ENCODE measurements around the gene PUM2.
"Not testable (repeated sequence)": the region's sequence is repeated elsewhere in the genome, so short reads cannot be mapped to it uniquely, and the experiment has no call there.

The PUM2 gene

DNA sequence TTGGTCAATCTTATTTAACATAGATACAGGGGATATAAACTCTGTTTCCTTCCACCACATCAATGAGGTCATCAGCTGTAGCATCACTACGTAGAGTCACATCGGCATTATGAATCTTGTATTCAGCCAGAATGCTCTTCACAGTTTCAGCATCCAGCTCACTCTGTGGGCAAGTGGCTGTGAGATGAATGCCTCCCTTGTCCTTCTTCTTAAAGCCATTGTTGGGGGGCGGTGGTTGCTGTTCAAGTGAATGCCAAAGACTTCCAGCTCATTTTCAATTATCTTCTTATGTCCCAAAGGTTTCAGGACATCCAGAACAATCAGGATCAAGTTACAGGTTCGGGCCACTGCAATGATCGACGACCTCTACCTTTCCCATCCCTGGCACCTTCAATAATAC is 110.4 kb downstream of the PUM2 start:
- in situ Hi-C loops (cut with HindIII; ENCODE audit: low sequenced_read_pairs) = loop anchor here (5.0 kb wide), 2 partner anchors 53 to 57 kb away; no protein-coding TSS in a partner anchor

DNA sequence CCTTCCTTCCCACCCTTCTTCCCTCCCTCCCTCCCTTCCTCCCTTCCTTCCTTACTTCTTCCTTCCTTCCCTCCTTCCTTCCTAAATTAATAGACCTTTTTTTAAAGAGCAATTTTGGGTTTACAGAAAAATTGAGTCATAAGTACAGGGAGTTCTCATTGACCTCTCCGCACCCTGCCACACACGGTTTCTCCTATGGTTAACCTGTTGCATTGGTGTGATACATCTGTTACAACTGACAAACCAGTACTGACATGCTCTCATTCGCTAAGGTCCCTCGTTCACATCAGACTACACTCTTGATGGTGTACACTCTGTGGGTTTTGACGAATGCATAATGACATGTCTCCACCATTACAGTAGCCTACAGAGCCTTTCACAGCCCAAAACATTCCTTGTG is 114.1 kb downstream of the PUM2 start:
- in situ Hi-C loops (cut with HindIII; ENCODE audit: low sequenced_read_pairs) = no loop called here

DNA sequence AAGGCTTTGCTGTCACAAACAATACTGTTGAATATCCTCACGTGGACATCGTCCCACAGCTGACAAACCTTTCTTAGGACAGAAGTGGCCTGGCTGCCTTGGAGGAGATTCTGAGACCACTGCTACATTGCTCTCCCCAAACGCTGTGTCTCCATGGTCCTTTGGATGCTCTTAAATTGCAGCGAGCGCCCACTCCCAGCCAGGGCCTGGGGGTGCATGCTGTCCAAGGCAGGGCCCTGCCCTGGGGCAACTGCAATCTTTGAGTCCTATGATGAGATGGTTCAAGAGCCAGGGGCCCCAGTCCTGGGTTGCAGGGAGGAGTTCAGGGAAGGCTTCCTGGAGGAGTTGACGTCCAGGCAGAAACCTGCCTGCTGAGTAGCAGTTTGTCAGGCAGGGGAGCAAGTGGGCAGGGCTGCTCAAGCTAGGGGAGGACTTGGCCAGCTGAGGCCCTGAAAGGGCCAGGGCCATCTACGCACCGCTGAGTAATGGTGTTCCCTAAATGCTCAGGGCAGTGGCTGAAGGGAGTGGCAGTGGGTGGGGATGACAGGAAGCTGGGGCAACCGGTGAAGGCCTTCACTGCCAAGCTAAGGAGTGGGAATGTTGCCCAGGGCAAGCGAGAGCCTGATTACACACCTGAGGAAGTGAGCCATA is 114.9 kb downstream of the PUM2 start:
- in situ Hi-C loops (cut with HindIII; ENCODE audit: low sequenced_read_pairs) = no loop called here

DNA sequence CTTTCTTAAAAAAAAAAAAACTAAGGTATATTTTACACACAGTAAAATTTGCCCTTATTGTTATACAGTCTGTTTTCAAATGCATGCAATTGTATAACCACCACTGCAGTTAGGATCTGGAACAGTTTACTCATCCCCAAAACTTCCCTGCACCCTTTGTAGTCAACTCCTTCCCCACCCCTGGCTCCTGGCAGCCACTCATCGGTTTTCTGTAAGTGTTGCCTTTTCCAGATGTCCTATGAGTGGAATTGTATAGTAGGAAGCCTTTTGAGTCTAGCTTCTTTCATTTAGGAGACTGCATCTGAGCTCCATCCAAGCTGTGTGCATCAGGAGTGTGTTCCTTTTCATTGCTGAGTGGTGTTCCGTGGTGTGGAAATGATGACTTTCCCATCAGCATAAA is 116.0 kb downstream of the PUM2 start:
- in situ Hi-C loops (cut with HindIII; ENCODE audit: low sequenced_read_pairs) = not testable (repeated sequence)

DNA sequence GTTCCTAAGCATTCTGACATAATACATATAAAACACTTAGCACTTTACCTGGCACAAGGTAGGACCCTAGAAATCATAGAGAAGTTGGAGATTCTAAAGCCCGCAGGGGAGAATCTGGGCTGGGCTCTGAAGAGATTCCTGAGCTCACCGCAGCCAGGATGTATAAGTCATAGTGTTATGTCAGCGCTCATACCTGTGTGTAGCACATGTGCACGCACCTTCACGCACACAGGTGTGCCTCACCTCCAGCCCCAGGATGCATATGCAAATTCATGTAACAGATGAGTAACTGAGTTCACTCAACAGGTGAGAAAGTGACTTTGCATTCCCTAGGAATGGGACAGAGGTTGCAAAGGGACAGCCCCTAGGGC is 117.8 kb downstream of the PUM2 start:
- in situ Hi-C loops (cut with HindIII; ENCODE audit: low sequenced_read_pairs) = no loop called here

DNA sequence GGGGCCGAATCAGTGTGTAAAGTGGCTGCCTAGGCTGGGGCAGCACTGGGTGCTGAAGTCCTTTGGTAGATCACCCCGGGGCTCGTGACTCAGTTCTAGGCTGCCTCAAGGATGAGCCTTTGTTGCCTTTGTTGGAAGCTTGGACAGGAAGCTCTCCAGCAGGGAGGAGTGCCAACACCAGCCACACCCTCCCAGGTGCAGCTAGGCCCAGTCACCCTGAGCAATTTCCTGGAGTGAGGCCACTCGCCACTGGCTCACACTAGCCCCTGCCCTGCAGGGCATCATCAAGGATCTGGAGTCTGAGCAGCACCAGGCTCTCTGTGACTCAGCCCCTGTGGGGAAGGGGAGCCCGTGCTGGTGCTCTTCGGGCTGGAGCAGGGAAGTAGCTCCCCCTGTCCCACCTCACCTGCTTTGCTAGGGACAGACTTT is 119.0 kb downstream of the PUM2 start:
- in situ Hi-C loops (cut with HindIII; ENCODE audit: low sequenced_read_pairs) = no loop called here

DNA sequence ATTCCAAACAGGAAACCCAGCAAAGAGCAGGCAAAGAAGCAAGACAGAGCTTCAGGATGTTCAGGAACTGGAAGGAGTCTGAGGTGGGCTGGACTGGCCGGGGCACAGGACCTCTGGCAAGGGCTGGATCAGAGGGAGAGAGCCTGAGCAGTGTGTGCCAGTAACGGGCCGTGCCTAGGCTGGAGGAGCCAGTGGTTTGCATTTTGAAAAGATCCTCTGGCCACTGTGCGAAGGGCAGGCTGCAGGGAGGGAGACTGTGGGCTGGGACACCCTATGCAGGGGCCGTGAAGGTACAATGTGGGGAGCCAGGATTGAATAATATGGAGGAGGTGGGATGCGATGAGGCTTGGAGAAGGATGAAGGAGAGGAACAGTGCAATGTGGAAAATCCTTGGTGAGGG is 119.5 kb downstream of the PUM2 start:
- in situ Hi-C loops (cut with HindIII; ENCODE audit: low sequenced_read_pairs) = no loop called here

DNA sequence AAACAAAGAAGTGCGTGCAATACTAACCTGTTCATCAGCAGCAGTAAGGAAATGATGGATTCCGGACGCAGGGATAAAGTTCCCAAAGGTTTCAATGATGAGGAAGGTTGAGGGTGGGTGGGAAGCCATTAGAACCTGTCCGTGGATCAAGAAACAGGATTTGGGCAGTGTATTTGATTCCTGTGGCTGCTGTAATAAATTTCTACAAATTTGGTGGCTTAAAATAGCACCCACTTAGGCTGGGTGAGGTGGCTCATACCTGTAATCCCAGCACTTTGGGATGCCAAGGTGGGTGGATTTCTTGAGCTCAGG is 120.6 kb downstream of the PUM2 start:
- in situ Hi-C loops (cut with HindIII; ENCODE audit: low sequenced_read_pairs) = no loop called here

DNA sequence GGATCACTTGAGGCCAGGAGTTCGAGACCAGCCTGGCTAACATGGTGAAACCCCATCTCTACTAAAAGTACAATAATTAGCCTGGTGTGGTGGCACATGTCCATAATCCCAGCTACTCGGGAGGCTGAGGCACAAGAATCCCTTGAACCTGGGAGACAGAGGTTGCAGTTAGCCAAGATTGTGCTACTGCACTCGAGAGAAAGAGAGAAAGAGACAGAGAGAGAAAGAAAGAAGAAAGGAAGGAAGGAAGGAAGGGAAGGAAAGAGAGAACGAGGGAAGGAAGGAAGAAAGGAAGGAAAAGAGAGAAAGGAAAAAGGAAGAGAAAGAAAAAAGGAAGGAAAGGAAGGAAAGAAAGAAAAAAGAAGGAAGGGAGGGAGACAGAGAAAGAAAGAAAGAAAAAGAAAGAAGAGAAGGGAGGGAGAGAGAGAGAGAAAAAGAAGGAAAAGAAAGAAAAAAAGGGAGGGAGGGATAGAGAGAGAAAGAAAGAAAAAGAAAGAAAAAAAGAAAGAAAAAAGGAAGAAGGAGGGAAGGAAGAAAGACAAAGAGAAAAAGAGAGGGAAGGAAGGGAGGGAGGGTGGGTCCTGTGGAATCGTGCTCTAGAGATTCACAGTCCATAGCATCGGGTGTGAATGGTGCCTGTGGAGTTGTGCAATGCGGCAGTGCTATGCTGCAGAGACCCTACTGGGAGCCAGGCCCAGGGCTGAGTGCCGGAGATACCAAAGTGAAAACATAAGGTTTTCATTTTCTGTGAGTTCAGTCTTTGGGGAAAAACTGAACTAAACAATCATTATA is 121.1 kb downstream of the PUM2 start:
- in situ Hi-C loops (cut with HindIII; ENCODE audit: low sequenced_read_pairs) = no loop called here

DNA sequence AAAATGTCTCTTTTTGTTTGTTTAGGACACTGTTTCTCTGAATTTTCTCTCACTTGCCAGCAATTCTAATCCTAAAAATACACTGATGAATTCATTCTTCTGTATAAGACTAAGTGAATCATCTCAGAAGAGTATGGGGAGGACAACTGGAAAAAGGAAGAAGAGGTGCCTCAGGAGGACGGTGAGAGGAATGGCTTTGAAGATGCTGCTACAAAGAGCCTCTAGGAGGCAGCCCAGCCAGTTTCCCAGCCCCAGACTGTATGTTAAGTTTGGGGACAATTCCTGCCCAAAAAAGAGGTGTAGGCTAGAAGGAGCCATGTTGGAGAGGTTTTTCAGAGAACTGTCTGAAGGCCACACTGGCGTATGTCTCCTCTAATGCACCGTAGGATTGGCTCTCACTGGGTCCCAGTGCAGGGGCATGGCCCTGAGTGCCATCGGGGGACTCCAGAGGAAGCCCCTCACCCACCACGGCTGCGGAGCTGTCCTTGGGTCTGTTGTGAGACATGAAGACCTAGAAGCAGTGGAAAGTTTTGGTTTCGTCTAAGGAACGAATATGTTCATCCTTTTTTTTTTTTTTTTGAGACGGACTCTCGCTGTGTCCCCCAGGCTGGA is 122.6 kb downstream of the PUM2 start:
- in situ Hi-C loops (cut with HindIII; ENCODE audit: low sequenced_read_pairs) = no loop called here

DNA sequence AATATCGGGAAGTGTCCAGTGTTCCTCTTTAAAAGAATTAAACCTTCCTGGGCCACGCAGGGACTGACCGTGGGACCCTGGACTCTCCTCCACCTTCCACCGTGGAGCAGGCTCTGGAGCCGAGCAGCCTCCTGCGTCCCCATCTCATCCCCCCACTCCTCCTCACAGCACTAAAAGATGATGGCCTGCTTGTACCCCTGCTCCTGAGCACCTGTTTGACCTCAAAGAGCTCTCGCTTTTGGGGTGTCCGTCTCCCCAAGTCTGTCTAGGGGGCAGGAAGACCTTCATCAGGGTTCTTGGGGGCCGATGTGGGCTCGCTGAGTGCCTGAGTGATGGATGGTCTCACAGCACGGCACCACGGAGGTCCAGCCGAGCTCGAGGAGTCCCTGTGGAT is 124.5 kb downstream of the PUM2 start:
- in situ Hi-C loops (cut with HindIII; ENCODE audit: low sequenced_read_pairs) = no loop called here

DNA sequence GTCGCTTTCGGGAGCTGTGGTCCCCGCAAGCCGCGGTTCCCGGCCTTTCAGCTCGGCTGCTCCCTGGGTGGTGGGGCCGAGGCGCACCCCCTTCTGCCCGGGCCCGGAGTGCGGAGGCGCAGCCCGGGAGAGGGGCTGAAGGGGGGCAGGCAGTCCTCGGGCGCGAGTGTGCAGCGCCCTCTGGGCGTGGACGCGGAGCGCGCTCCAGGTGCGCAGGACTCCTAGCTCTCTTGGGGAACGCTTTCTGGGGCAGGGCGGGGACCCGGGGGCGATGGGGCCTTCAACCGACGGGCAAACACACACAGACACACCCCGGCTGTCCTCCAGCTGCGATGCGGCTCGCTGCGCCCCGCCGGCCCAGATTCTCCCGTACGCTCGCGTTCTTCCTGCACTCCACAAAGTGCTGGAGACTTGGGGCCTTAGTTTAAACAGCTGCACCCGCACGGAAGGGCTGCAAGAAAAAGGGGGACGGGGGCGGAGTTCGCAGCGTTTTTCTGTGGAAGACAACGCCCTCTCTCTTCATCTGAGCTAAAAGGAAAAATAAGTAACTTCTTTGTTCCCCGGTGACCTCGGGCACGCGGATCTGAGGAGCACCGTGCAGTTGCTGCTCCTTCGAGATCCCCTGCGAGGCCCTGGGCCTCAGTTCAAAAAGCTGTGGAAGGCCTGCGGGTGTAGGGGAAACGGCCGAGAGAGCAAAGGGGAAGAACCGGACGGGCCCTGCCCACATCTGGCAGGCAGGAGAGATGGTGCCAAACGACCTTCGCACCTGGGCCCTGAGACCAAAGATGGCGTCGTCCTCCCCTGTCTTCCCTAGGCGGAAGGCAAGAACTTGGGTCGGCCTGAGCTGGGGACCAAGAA is 125.1 kb downstream of the PUM2 start:
- in situ Hi-C loops (cut with HindIII; ENCODE audit: low sequenced_read_pairs) = no loop called here

DNA sequence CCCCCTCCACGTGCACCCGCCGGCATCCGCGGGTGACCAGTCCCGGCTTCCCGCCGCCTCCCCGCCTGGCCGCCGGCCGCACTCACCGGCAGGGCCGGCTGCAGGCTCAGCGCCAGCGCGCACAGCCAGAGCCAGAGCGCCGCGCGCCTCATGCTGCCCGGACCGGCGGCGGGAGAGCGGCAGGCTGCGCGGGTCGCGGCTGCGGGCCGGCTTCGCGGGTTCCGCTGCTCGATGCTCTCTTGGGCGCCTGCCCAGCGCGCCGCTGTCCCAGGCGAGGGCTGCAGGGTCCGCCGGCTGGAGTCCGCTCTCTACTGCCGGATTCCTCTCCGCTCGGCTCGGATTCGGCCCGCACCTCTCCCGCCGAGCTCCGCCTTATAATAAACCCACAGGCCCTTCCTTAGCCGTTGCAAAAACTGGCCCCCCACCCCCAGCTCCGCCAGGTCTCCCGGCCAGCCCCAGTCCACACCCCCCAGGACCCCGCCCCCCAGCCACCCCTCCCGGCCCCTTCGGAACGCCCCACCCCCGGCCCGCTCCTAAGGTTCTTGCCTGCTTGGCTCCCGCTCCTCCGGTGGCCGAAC is 125.8 kb downstream of the PUM2 start, which contains the start of gene SDC1:
Gene SDC1, minus strand, starts transcription at position 415 of the 578 bp plus-strand sequence. Its CDS starts 263 bp downstream, at position 152.
- in situ Hi-C loops (cut with HindIII; ENCODE audit: low sequenced_read_pairs) = loop anchor here (5.0 kb wide), 1 partner anchor 98 kb away; no protein-coding TSS in a partner anchor

DNA sequence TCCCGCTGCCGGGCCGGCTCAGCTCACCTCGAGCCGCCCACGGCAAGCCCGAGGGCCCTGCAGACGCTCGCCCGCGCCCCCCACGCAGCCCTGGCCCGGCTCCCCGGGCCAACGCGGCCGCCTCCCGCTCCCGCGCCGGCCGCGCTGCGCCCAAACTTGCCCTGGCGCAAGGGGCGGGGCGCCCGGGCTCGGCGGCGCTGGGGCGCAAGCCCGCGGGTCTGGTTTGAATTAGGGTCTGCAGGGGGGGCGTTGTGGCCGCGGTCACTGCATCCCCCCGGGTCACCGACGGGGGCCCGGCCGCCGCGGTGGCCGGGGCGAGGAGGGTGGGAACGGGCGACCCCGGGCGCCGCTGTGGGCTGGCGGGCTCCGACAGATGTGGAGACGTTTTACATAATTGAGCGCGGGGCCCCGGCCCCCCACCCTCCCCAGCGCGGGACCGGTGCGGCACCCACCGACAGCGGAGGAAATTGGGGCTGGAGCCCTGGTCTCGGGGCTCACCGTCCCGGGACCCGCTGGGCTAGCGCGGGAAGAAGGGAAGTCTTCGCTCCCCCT is 126.4 kb downstream of the PUM2 start:
- in situ Hi-C loops (cut with HindIII; ENCODE audit: low sequenced_read_pairs) = loop anchor here (5.0 kb wide), 1 partner anchor 97 kb away; no protein-coding TSS in a partner anchor

DNA sequence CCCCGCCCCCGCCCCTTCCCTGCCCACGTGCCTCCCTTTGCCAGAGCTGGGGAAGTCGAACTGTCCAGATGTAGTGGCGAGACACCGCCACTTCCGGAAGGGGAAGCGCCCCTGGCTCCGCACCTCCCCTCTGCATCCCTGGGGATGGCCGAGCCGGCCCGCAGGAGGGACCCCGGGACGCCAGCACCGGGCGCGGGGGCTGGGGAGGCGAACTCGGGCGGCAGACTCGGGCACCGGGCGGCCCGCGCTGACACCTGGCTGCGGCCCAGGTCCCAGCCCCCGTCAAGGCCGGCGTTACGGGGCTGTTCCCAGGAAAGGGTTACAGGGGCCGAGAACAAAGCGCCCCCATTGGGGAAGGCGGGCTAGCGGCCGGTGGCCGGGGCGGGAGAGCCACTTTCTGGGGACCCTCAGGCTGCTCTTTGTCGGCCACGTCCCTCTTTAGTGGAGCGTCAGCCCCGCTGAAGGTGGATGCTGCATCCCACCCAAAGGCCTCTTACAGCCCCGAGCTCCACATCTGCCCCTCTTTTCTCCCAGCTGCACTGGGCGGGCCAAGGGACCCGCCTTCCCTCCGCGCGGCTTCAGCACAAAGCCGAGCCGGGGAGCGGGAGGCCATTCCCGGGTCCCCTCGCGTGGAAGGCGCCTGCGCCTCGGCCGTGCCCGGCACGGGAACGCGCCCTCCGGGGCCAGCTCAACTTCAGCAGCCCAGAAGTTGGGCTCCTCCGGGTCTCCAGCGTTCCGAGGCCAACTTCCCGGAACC is 127.1 kb downstream of the PUM2 start:
- in situ Hi-C loops (cut with HindIII; ENCODE audit: low sequenced_read_pairs) = loop anchor here (5.0 kb wide), 1 partner anchor 96 kb away; no protein-coding TSS in a partner anchor

DNA sequence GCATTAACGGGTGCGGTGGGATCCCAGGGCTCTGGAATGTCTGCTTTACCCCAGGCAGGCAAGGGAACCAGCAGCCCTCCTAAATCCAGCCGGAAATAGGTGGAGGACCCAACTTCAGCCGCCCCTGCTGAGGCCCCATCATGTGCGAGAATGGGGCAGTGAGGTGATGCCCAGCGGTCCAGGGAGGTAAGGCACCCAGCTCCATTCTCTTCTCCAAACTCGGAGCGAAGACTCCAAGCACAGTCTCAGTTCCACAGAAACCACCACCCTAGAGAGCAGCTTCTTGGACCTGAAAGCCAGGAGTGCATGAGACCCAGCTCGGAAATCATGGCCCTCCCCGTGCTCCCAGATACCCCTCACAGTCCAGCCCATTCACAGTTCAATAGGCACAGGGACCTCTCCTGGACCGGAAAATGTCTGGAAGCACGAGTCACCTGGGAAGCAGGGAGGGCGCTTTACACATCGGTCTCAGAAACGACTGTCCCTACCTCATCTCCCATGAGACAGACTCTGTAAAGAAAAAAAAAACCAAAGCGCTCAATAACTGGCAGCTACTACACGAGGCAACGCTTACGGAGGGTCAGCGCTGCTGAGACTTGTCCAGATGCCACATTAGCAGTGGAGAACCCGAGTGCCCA is 127.8 kb downstream of the PUM2 start:
- in situ Hi-C loops (cut with HindIII; ENCODE audit: low sequenced_read_pairs) = loop anchor here (5.0 kb wide), 1 partner anchor 96 kb away; no protein-coding TSS in a partner anchor

DNA sequence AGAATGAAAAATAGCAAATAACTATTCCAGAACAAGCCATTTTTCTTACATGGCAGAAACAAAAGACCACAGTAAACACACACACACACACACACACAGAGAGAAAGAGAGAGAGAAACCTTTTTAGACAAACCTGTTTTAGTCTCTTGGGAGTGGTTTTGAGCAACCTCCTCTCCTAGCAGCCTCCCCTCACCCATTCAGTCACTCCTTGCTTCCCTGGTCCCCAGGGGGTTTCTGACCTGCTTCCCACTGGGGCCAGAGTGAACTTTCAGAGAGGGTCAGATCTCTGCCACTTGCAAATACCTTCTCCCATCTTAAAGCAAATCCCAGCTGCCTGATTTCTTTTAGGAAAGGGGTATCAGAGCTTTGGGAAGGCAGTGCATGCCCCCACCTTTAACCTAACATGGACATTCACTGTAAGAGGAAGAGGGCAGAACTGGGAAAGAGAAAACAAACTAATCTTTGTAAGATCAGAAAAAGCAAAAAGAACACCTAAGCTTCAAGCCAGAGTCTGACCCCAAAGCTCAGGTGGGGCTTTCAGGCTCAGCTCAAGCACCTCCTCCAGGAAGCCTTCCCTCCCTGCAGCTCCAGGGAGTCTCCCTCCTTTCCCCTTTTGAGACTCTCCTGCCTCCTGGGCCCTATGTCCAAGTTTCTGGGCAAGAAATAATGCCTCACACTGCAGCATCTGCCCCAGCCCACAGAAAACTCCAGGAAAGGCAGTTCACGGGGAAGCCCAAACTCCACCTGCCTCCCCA is 128.5 kb downstream of the PUM2 start:
- in situ Hi-C loops (cut with HindIII; ENCODE audit: low sequenced_read_pairs) = loop anchor here (5.0 kb wide), 1 partner anchor 95 kb away; no protein-coding TSS in a partner anchor

DNA sequence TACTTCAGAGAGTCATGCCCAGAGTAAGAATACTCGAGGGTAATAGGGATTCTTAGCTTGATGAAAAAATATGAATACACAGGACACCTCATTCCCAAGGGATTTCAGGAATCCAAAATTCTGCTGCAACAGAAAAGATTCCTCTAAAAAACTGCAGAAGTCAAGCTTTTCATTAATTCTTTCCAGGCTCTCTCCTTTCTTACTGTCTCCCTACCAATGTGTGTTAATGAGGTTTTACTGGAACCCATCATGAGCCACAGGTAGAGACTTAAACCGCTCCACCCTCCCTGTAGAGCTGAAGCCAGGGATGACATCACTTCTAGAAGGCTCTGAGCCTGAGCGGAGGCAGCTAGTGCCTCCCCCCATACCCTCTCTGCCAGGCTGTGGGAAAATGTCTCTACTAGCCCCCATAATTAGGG is 129.1 kb downstream of the PUM2 start:
- in situ Hi-C loops (cut with HindIII; ENCODE audit: low sequenced_read_pairs) = loop anchor here (5.0 kb wide), 1 partner anchor 94 kb away; no protein-coding TSS in a partner anchor

Measured in endothelial cell of hepatic sinusoid (primary cell).